Activated CD8-positive, alpha-beta memory T cell treated with anti-CD3 and anti-CD28 coated beads, Interleukin-2, amount 50 U/mL, for 1 hour (primary cell): ENCODE results near the gene CDR2.
"Not testable (repeated sequence)": the region's sequence is repeated elsewhere in the genome, so short reads cannot be mapped to it uniquely, and the experiment has no call there.

Experiments
- DNase-seq: peaks from one replicate; pipeline ENCODE4 v3.0.0-alpha.2; 2020; ENCODE audit errors: extremely low read depth

The CDR2 gene

GRCh38 chr16:22374311-22375116 lies at the start of gene CDR2:
CDR2 (minus strand) TSS chr16:22374619; CDS start chr16:22374309, 310 bp downstream.
- DNase-seq: peak; percentile 95

GRCh38 chr16:22423716-22424115 lies 49.3 kb upstream of the CDR2 start:
- DNase-seq: no peak

- DNase-seq: no peak
Observed at GRCh38 chr16:22421136-22421535, 46.7 kb upstream of the CDR2 start.

- no peak for DNase-seq
Observed at GRCh38 chr16:22420606-22421135, 46.3 kb upstream of the CDR2 start.

GRCh38 chr16:22419908-22420307 lies 45.5 kb upstream of the CDR2 start:
- DNase-seq: no peak

- no peak for DNase-seq
Observed at GRCh38 chr16:22418826-22419225, 44.4 kb upstream of the CDR2 start.

GRCh38 chr16:22417798-22418197 lies 43.4 kb upstream of the CDR2 start:
- not testable (repeated sequence) for DNase-seq

GRCh38 chr16:22417019-22417418 lies 42.6 kb upstream of the CDR2 start:
- DNase-seq: no peak

GRCh38 chr16:22413819-22414218 lies 39.4 kb upstream of the CDR2 start:
- no peak for DNase-seq

GRCh38 chr16:22407486-22407885 lies 33.1 kb upstream of the CDR2 start:
- DNase-seq: no peak

GRCh38 chr16:22402191-22402590 lies 27.8 kb upstream of the CDR2 start:
- no peak for DNase-seq

GRCh38 chr16:22400900-22401299 lies 26.5 kb upstream of the CDR2 start:
- no peak for DNase-seq

GRCh38 chr16:22397931-22398330 lies 23.5 kb upstream of the CDR2 start:
- DNase-seq: no peak

GRCh38 chr16:22397464-22397863 lies 23.0 kb upstream of the CDR2 start:
- no peak for DNase-seq

- DNase-seq: no peak
Observed at GRCh38 chr16:22395960-22396359, 21.5 kb upstream of the CDR2 start.

GRCh38 chr16:22394121-22394520 lies 19.7 kb upstream of the CDR2 start:
- DNase-seq: no peak

- no peak for DNase-seq
Observed at GRCh38 chr16:22388101-22388644, 13.8 kb upstream of the CDR2 start.

- DNase-seq: no peak
Observed at GRCh38 chr16:22386976-22387375, 12.6 kb upstream of the CDR2 start.

GRCh38 chr16:22385196-22385595 lies 10.8 kb upstream of the CDR2 start:
- DNase-seq: no peak

GRCh38 chr16:22383827-22384226 lies 9.4 kb upstream of the CDR2 start:
- no peak for DNase-seq

- no peak for DNase-seq
Observed at GRCh38 chr16:22381392-22381791, 7.0 kb upstream of the CDR2 start.

- DNase-seq: no peak
Observed at GRCh38 chr16:22380529-22380928, 6.1 kb upstream of the CDR2 start.

- DNase-seq: no peak
Observed at GRCh38 chr16:22379656-22380055, 5.2 kb upstream of the CDR2 start.
